ENCODE data around the gene RFXANK.

Gene RFXANK

GRCh38 chr19:19214159-19214490 is 22.1 kb downstream of the RFXANK start:
- TF ChIP-seq EZH2phosphoT487 (IDR thresholded peaks at IDR 0.05; ENCODE audit: low read depth): no peak
- TF ChIP-seq, protein P1, sequence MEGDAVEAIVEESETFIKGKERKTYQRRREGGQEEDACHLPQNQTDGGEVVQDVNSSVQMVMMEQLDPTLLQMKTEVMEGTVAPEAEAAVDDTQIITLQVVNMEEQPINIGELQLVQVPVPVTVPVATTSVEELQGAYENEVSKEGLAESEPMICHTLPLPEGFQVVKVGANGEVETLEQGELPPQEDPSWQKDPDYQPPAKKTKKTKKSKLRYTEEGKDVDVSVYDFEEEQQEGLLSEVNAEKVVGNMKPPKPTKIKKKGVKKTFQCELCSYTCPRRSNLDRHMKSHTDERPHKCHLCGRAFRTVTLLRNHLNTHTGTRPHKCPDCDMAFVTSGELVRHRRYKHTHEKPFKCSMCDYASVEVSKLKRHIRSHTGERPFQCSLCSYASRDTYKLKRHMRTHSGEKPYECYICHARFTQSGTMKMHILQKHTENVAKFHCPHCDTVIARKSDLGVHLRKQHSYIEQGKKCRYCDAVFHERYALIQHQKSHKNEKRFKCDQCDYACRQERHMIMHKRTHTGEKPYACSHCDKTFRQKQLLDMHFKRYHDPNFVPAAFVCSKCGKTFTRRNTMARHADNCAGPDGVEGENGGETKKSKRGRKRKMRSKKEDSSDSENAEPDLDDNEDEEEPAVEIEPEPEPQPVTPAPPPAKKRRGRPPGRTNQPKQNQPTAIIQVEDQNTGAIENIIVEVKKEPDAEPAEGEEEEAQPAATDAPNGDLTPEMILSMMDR (IDR thresholded peaks at IDR 0.05; ENCODE audit: low read depth, low read length): no peak
- H4K20me1 ChIP-seq (ENCODE audit: insufficient read depth, low read length): peaks cover 3% of the 10 kb centered on the region; the same call in 1 of the 2 replicates

GRCh38 chr19:19214892-19215291 is 22.8 kb downstream of the RFXANK start:
- H3K36me3 ChIP-seq (replicated peaks; ENCODE audit: low read depth, low read length): no peaks in the 10 kb centered on the region
- H4K20me1 ChIP-seq (ENCODE audit: insufficient read depth, low read length): peaks cover 3% of the 10 kb centered on the region; the same call in 1 of the 2 replicates
- no peak overlapping the region for H2AFZ ChIP-seq (ENCODE audit: low read depth, low read length)
- peaks cover 5% of the 10 kb centered on the region; the same call in 1 of the 2 replicates for H3K4me1 ChIP-seq (ENCODE audit: low read length)
- no peaks in the 10 kb centered on the region for H3K9me3 ChIP-seq (ENCODE audit: insufficient read depth, low read length)
- no peak overlapping the region for H3K4me2 ChIP-seq (ENCODE audit: low read length)
- no peaks in the 10 kb centered on the region for H3K79me2 ChIP-seq (ENCODE audit: low read length)
- H3K4me3 ChIP-seq (ENCODE audit: low read length): no peak overlapping the region
- TF ChIP-seq, protein P1 (IDR thresholded peaks at IDR 0.05; ENCODE audit: low read depth, low read length): no peak
- no peak for TF ChIP-seq EZH2phosphoT487 (IDR thresholded peaks at IDR 0.05; ENCODE audit: low read depth)
- H3K27me3 ChIP-seq (ENCODE audit: low read depth, low read length): peaks cover 20% of the 10 kb centered on the region
- H3K9ac ChIP-seq (ENCODE audit: low read length): no peak overlapping the region
- H3K27ac ChIP-seq (ENCODE audit: low read length): no peak overlapping the region

More at GRCh38 chr19:19214159-19214490, 22.1 kb downstream of the RFXANK start:
- no peak overlapping the region for H3K9ac ChIP-seq (ENCODE audit: low read length)
- no peak overlapping the region for H3K4me3 ChIP-seq (ENCODE audit: low read length)
- no peaks in the 10 kb centered on the region for H3K9me3 ChIP-seq (ENCODE audit: insufficient read depth, low read length)
- no peak overlapping the region for H3K4me2 ChIP-seq (ENCODE audit: low read length)
- no peak overlapping the region for H3K27ac ChIP-seq (ENCODE audit: low read length)
- peaks cover 20% of the 10 kb centered on the region for H3K27me3 ChIP-seq (ENCODE audit: low read depth, low read length)
- peaks cover 5% of the 10 kb centered on the region; the same call in 1 of the 2 replicates for H3K4me1 ChIP-seq (ENCODE audit: low read length)
- no peaks in the 10 kb centered on the region for H3K79me2 ChIP-seq (ENCODE audit: low read length)
- H2AFZ ChIP-seq (ENCODE audit: low read depth, low read length): no peak overlapping the region
- H3K36me3 ChIP-seq (replicated peaks; ENCODE audit: low read depth, low read length): no peaks in the 10 kb centered on the region

- Histone ChIP-seq H3K4me3 (ENCODE audit: low read length) (no peak overlapping the region), H2AFZ (ENCODE audit: low read depth, low read length) (no peak overlapping the region), H3K79me2 (ENCODE audit: low read length) (no peaks in the 10 kb centered on the region), H3K4me2 (ENCODE audit: low read length) (no peak overlapping the region), H4K20me1 (ENCODE audit: insufficient read depth, low read length) (peaks cover 3% of the 10 kb centered on the region; the same call in 1 of the 2 replicates), H3K9me3 (ENCODE audit: insufficient read depth, low read length) (no peaks in the 10 kb centered on the region), H3K4me1 (ENCODE audit: low read length) (peaks cover 5% of the 10 kb centered on the region; the same call in 1 of the 2 replicates), H3K36me3 (replicated peaks; ENCODE audit: low read depth, low read length) (no peaks in the 10 kb centered on the region), H3K27ac (ENCODE audit: low read length) (no peak overlapping the region), H3K27me3 (ENCODE audit: low read depth, low read length) (peaks cover 20% of the 10 kb centered on the region), H3K9ac (ENCODE audit: low read length) (no peak overlapping the region)
- no peak for TF ChIP-seq EZH2phosphoT487 (IDR thresholded peaks at IDR 0.05; ENCODE audit: low read depth)
- TF ChIP-seq, protein P1 (IDR thresholded peaks at IDR 0.05; ENCODE audit: low read depth, low read length): no peak
These were observed 23.7 kb downstream of the RFXANK start for GRCh38 chr19:19215792-19216191.

DNA sequence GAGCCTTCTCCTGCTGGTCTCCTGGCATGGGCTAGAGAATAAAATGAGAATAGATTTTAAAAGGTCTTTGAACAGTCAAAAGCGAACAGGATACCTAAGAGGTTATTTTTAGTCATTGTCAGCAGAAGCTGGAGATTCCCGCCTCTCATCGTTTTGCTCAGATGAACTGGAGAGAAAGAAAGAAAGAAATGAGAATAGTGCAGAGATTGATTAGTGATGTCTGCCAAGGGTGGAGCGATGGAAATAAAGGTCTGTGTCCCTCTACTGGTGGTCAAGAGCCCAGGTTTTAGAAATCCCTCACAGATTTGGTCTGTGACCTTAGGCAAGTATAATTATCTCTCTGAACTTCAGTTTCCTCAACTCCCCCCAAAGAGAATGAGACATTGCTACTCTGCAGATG is 25.0 kb downstream of the RFXANK start:
- H4K20me1 ChIP-seq (ENCODE audit: insufficient read depth, low read length): peaks cover 3% of the 10 kb centered on the region; the same call in 1 of the 2 replicates
- H3K4me2 ChIP-seq (ENCODE audit: low read length): no peak overlapping the region
- no peak overlapping the region for H2AFZ ChIP-seq (ENCODE audit: low read depth, low read length)
- H3K9ac ChIP-seq (ENCODE audit: low read length): no peak overlapping the region
- H3K9me3 ChIP-seq (ENCODE audit: insufficient read depth, low read length): no peaks in the 10 kb centered on the region
- no peaks in the 10 kb centered on the region for H3K79me2 ChIP-seq (ENCODE audit: low read length)
- TF ChIP-seq, protein P1 (IDR thresholded peaks at IDR 0.05; ENCODE audit: low read depth, low read length): no peak
- no peak for TF ChIP-seq EZH2phosphoT487 (IDR thresholded peaks at IDR 0.05; ENCODE audit: low read depth)
- H3K27ac ChIP-seq (ENCODE audit: low read length): no peak overlapping the region
- peaks cover 20% of the 10 kb centered on the region for H3K27me3 ChIP-seq (ENCODE audit: low read depth, low read length)
- H3K4me3 ChIP-seq (ENCODE audit: low read length): no peak overlapping the region
- H3K4me1 ChIP-seq (ENCODE audit: low read length): peaks cover 5% of the 10 kb centered on the region; the same call in 1 of the 2 replicates
- no peaks in the 10 kb centered on the region for H3K36me3 ChIP-seq (replicated peaks; ENCODE audit: low read depth, low read length)

Measured in OCI-LY3 (cell line).